Panc1 (cell line): ENCODE measurements around the gene ZNF500. TPM values are rescaled to one million over a fixed set of nuclear protein-coding genes. Genes with fewer than 3 reads are reported as not detected.

Source experiments
- ATAC-seq: fragments of 200-7000 bp; cut with Tn5 transposase; 2 replicates; pipeline ENCODE4 v1.9.1; 2020; ENCODE audit warnings: mild to moderate bottlenecking, moderate library complexity
- BruUV-seq: library from RNA; stranded (reverse); fragments of 400-500 nt; replicated peaks from 2 replicates; lab custom pipeline; 2021; lab: Mats Ljungman, UMichigan
- CTCF ChIA-PET: fragments of 300-600 bp; sonication (Branson Sonifier 250); formaldehyde crosslinking; loops from one replicate; lab custom pipeline; 2022; ENCODE audit warnings: antibody characterized with exemption; lab: Charles Lee
- POLR2A ChIA-PET: fragments of 300-600 bp; sonication (Branson Sonifier 250); formaldehyde crosslinking; loops from one replicate; lab custom pipeline; 2022; ENCODE audit warnings: antibody characterized with exemption; lab: Charles Lee
- DNase-seq: peaks from one replicate; pipeline ENCODE4 v3.0.0-alpha.2; 2010; ENCODE audit warnings: low read depth, low spot score
- H3K27ac ChIP-seq: 2 replicates; pipeline ENCODE4 v1.5.1; 2011; ENCODE audit warnings: mild to moderate bottlenecking, low read length, inconsistent platforms
- H3K27me3 ChIP-seq: fragments of 200-500 bp; sonication (Bioruptor generic); 2 replicates; pipeline ENCODE4 v1.6.0; 2014; ENCODE audit warnings: low read length, inconsistent platforms; ENCODE audit not compliant: control insufficient read depth, insufficient read depth
- H3K36me3 ChIP-seq: fragments of 200-500 bp; sonication (Bioruptor generic); 2 replicates; pipeline ENCODE4 v1.5.1; 2014; ENCODE audit warnings: inconsistent platforms, mild to moderate bottlenecking, low read length, moderate library complexity; ENCODE audit not compliant: control insufficient read depth, insufficient read depth
- H3K4me1 ChIP-seq: 2 replicates; pipeline ENCODE4 v1.5.1; 2011; ENCODE audit warnings: inconsistent platforms, mild to moderate bottlenecking, low read length, moderate library complexity; ENCODE audit not compliant: control insufficient read depth, insufficient read depth
- H3K4me3 ChIP-seq, 2 experiments: 2 replicates each; pipeline ENCODE4 v1.5.1; 2011 to 2012; ENCODE audit warnings: low read depth in 2 of 2, low read length in 2 of 2, mild to moderate bottlenecking in 2 of 2, inconsistent platforms in 1 of 2, moderate library complexity in 1 of 2
- H3K9me3 ChIP-seq: fragments of 200-500 bp; sonication (Bioruptor generic); 2 replicates; pipeline ENCODE4 v1.5.1; 2014; ENCODE audit warnings: low read depth, mild to moderate bottlenecking, inconsistent platforms, low read length, moderate library complexity; ENCODE audit not compliant: control insufficient read depth, insufficient read depth
- CTCF ChIP-seq: fragments of 450-650 bp; IDR thresholded peaks from 2 replicates; pipeline ENCODE4 v1.5.1; 2017; ENCODE audit warnings: mild to moderate bottlenecking
- POLR2AphosphoS5 ChIP-seq: IDR thresholded peaks from 2 replicates; pipeline ENCODE4 v1.6.1; 2012; ENCODE audit warnings: mild to moderate bottlenecking, low read depth, low read length, moderate library complexity
- SIN3A ChIP-seq: IDR thresholded peaks from 2 replicates; pipeline ENCODE4 v1.6.1; 2012; ENCODE audit warnings: low read depth, mild to moderate bottlenecking, low read length, moderate library complexity, borderline replicate concordance; ENCODE audit not compliant: insufficient read depth
- TCF7L2 ChIP-seq: IDR thresholded peaks from 2 replicates; pipeline ENCODE4 v1.6.1; 2011; ENCODE audit warnings: mild to moderate bottlenecking, low read depth, low read length, inconsistent platforms
- in situ Hi-C: cut with HindIII; loops from 2 replicates; pipeline ENCODE4 v1.10.0; 2016; ENCODE audit warnings: low sequenced_read_pairs, low pct_unique_long_range_greater_than_20kb
- intact Hi-C: fragments of 100-400 bp; cut with micrococcal nuclease; formaldehyde crosslinking; loops from one replicate; pipeline ENCODE4 v1.10.0; 2022; ENCODE audit not compliant: unreplicated experiment
- total RNA-seq: library from RNA; stranded (reverse); gene quantifications from one replicate; pipeline ENCODE4 v1.2.1, GENCODE V29; 2021; ENCODE audit not compliant: unreplicated experiment
- TF ChIP-seq, protein P1 (sequence below), 2 experiments: IDR thresholded peaks; 2 replicates each; pipeline ENCODE4 v1.6.1; 2011 to 2012; ENCODE audit warnings: low read depth in 2 of 2, control low read depth in 1 of 2, low read length in 1 of 2, mild to moderate bottlenecking in 1 of 2, moderate library complexity in 1 of 2; ENCODE audit not compliant: insufficient read depth in 1 of 2

The ZNF500 gene
- total RNA-seq, 1 experiment from 2014 or later = 25.8 TPM

GRCh38 chr16:4806280-4806679, 39.3 kb upstream of the ZNF500 start:
- ChIA-PET CTCF (no interaction called here), POLR2A (no interaction called here)
- intact Hi-C loops = no loop called here
- BruUV-seq = no TSS peak
- Histone ChIP-seq H3K4me3 (no peak overlapping the region), H3K9me3 (no peaks in the 10 kb centered on the region), H3K27ac (no peak overlapping the region), H3K36me3 (no peaks in the 10 kb centered on the region), H3K27me3 (no peaks in the 10 kb centered on the region), H3K4me1 (peaks cover 20% of the 10 kb centered on the region)
- DNase-seq (no peak), ATAC-seq (no peak)
- in situ Hi-C loops = no loop called here
- TF ChIP-seq TCF7L2 = no peak
- TF ChIP-seq POLR2AphosphoS5 = no peak
- TF ChIP-seq, protein P1, sequence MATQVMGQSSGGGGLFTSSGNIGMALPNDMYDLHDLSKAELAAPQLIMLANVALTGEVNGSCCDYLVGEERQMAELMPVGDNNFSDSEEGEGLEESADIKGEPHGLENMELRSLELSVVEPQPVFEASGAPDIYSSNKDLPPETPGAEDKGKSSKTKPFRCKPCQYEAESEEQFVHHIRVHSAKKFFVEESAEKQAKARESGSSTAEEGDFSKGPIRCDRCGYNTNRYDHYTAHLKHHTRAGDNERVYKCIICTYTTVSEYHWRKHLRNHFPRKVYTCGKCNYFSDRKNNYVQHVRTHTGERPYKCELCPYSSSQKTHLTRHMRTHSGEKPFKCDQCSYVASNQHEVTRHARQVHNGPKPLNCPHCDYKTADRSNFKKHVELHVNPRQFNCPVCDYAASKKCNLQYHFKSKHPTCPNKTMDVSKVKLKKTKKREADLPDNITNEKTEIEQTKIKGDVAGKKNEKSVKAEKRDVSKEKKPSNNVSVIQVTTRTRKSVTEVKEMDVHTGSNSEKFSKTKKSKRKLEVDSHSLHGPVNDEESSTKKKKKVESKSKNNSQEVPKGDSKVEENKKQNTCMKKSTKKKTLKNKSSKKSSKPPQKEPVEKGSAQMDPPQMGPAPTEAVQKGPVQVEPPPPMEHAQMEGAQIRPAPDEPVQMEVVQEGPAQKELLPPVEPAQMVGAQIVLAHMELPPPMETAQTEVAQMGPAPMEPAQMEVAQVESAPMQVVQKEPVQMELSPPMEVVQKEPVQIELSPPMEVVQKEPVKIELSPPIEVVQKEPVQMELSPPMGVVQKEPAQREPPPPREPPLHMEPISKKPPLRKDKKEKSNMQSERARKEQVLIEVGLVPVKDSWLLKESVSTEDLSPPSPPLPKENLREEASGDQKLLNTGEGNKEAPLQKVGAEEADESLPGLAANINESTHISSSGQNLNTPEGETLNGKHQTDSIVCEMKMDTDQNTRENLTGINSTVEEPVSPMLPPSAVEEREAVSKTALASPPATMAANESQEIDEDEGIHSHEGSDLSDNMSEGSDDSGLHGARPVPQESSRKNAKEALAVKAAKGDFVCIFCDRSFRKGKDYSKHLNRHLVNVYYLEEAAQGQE (IDR thresholded peaks at IDR 0.05; ENCODE audit: insufficient read depth in 1 of 2, low read depth in 2 of 2, low read length in 1 of 2) = no peak

GRCh38 chr16:4805231-4805630, 38.3 kb upstream of the ZNF500 start:
- no peak for DNase-seq
- BruUV-seq = no TSS peak
- ATAC-seq = no peak
- Histone ChIP-seq H3K4me1 (peaks cover 27% of the 10 kb centered on the region), H3K27ac (no peak overlapping the region), H3K4me3 (no peak overlapping the region), H3K9me3 (no peaks in the 10 kb centered on the region), H3K36me3 (no peaks in the 10 kb centered on the region), H3K27me3 (no peaks in the 10 kb centered on the region)
- no peak for TF ChIP-seq TCF7L2
- TF ChIP-seq, protein P1 (IDR thresholded peaks at IDR 0.05; ENCODE audit: insufficient read depth in 1 of 2, low read depth in 2 of 2, low read length in 1 of 2) = no peak
- TF ChIP-seq SIN3A = no peak
- TF ChIP-seq CTCF = no peak
- no peak for TF ChIP-seq POLR2AphosphoS5
- POLR2A ChIA-PET = no interaction called here
- intact Hi-C loops = no loop called here
- in situ Hi-C loops = no loop called here
- CTCF ChIA-PET = no interaction called here
